Type B pancreatic cell (in vitro differentiated cells): ENCODE data around the gene SMAD1. TPM values are rescaled to one million over a fixed set of nuclear protein-coding genes. Genes with fewer than 3 reads are reported as not detected.
A peak's percentile ranks its signal among the peaks of the same experiment; 100 is the strongest.
"Not testable (repeated sequence)": the region's sequence is repeated elsewhere in the genome, so short reads cannot be mapped to it uniquely, and the experiment has no call there.

Experiments used
- DNase-seq: peaks from one replicate; pipeline ENCODE4 v3.0.0; 2021; ENCODE audit warnings: mixed read lengths; ENCODE audit not compliant: unreplicated experiment; ENCODE audit errors: extremely low spot score
- H3K27ac Mint-ChIP-seq: 2 replicates; pipeline ENCODE4 v1.8.0; 2021; ENCODE audit warnings: mild to moderate bottlenecking, mixed read lengths
- H3K27me3 Mint-ChIP-seq: 2 replicates; pipeline ENCODE4 v1.8.0; 2021; ENCODE audit warnings: mixed read lengths
- H3K36me3 Mint-ChIP-seq: 2 replicates; pipeline ENCODE4 v1.8.0; 2021; ENCODE audit warnings: mixed read lengths
- H3K4me1 Mint-ChIP-seq: one replicate; pipeline ENCODE4 v1.8.0; 2021; ENCODE audit warnings: mixed read lengths; ENCODE audit not compliant: unreplicated experiment
- H3K4me3 Mint-ChIP-seq: 2 replicates; pipeline ENCODE4 v1.8.0; 2021; ENCODE audit warnings: mild to moderate bottlenecking, mixed read lengths
- H3K9me3 Mint-ChIP-seq: 2 replicates; pipeline ENCODE4 v1.8.0; 2021; ENCODE audit warnings: mixed read lengths
- CTCF ChIP-seq: fragments of 200-600 bp; sonication (generic); conservative IDR thresholded peaks from 2 replicates; pipeline ENCODE4 v1.5.0; 2021; ENCODE audit warnings: antibody characterized with exemption, mild to moderate bottlenecking
- total RNA-seq: library from RNA; stranded (reverse); gene quantifications from 2 replicates; pipeline ENCODE4 v1.2.1, GENCODE V29; 2021; ENCODE audit warnings: low replicate concordance

The SMAD1 gene
- total RNA-seq, 1 donor from 2014 or later = 32.0 TPM

GRCh38 chr4:145531223-145531622, 49.6 kb downstream of the SMAD1 start:
- H3K4me3 Mint-ChIP-seq = no peak overlapping the region
- no peaks in the 10 kb centered on the region for H3K9me3 Mint-ChIP-seq
- no peak for TF ChIP-seq CTCF
- no peaks in the 10 kb centered on the region for H3K27me3 Mint-ChIP-seq
- peaks cover 18% of the 10 kb centered on the region for H3K4me1 Mint-ChIP-seq
- no peak overlapping the region for H3K27ac Mint-ChIP-seq
- no peak for DNase-seq
- peaks cover 12% of the 10 kb centered on the region for H3K36me3 Mint-ChIP-seq

- H3K4me3 Mint-ChIP-seq = no peak overlapping the region
Observed at GRCh38 chr4:145531859-145532258, 50.2 kb downstream of the SMAD1 start.

GRCh38 chr4:145533001-145533400, 51.3 kb downstream of the SMAD1 start:
- no peaks in the 10 kb centered on the region for H3K27me3 Mint-ChIP-seq
- H3K27ac Mint-ChIP-seq = no peak overlapping the region
- H3K36me3 Mint-ChIP-seq = peaks cover 6% of the 10 kb centered on the region
- peaks cover 21% of the 10 kb centered on the region for H3K4me1 Mint-ChIP-seq
- H3K4me3 Mint-ChIP-seq = no peak overlapping the region
- DNase-seq = no peak
- no peak for TF ChIP-seq CTCF
- H3K9me3 Mint-ChIP-seq = no peaks in the 10 kb centered on the region

More at GRCh38 chr4:145531859-145532258, 50.2 kb downstream of the SMAD1 start:
- H3K4me1 Mint-ChIP-seq = peaks cover 12% of the 10 kb centered on the region
- TF ChIP-seq CTCF = no peak
- H3K27ac Mint-ChIP-seq = no peak overlapping the region
- peaks cover 6% of the 10 kb centered on the region for H3K36me3 Mint-ChIP-seq
- H3K27me3 Mint-ChIP-seq = no peaks in the 10 kb centered on the region
- no peak for DNase-seq
- H3K9me3 Mint-ChIP-seq = no peaks in the 10 kb centered on the region

GRCh38 chr4:145533415-145533814, 51.8 kb downstream of the SMAD1 start:
- not testable (repeated sequence) for H3K36me3 Mint-ChIP-seq, H3K9me3 Mint-ChIP-seq, H3K27ac Mint-ChIP-seq

GRCh38 chr4:145533961-145534360, 52.3 kb downstream of the SMAD1 start:
- no peaks in the 10 kb centered on the region for H3K27me3 Mint-ChIP-seq
- H3K4me3 Mint-ChIP-seq = no peak overlapping the region
- peaks cover 6% of the 10 kb centered on the region for H3K36me3 Mint-ChIP-seq
- DNase-seq = no peak
- TF ChIP-seq CTCF = no peak
- no peak overlapping the region for H3K27ac Mint-ChIP-seq
- H3K4me1 Mint-ChIP-seq = peaks cover 26% of the 10 kb centered on the region
- no peaks in the 10 kb centered on the region for H3K9me3 Mint-ChIP-seq

More at GRCh38 chr4:145533415-145533814, 51.8 kb downstream of the SMAD1 start:
- not testable (repeated sequence) for DNase-seq, H3K27me3 Mint-ChIP-seq, H3K4me3 Mint-ChIP-seq
- peaks cover 22% of the 10 kb centered on the region for H3K4me1 Mint-ChIP-seq

- TF ChIP-seq CTCF = no peak
- Mint-ChIP-seq H3K36me3 (peaks cover 12% of the 10 kb centered on the region), H3K4me1 (peaks cover 26% of the 10 kb centered on the region), H3K27me3 (no peaks in the 10 kb centered on the region), H3K9me3 (no peaks in the 10 kb centered on the region), H3K4me3 (no peak overlapping the region), H3K27ac (peak overlapping the region; percentile 37)
- no peak for DNase-seq
Observed at GRCh38 chr4:145535202-145535601, 53.5 kb downstream of the SMAD1 start.
